ENCODE results near the gene ACAD8.

The ACAD8 gene

GRCh38 chr11:134290646-134291045 lies 37.3 kb downstream of the ACAD8 start:
- TF ChIP-seq CTCF (conservative IDR thresholded peaks at IDR 0.05; ENCODE audit: low read length), result no peak
- DNase-seq (ENCODE audit: low read depth), result no peak
- H3K4me3 ChIP-seq (ENCODE audit: low read length), result no peak overlapping the region

- DNase-seq (ENCODE audit: low read depth), result no peak
- H3K4me3 ChIP-seq (ENCODE audit: low read length), result no peak overlapping the region
- no peak for TF ChIP-seq CTCF (conservative IDR thresholded peaks at IDR 0.05; ENCODE audit: low read length)
Measured at GRCh38 chr11:134291196-134291595, 37.8 kb downstream of the ACAD8 start.

- no peak for DNase-seq (ENCODE audit: low read depth)
- no peak for TF ChIP-seq CTCF (conservative IDR thresholded peaks at IDR 0.05; ENCODE audit: low read length)
Measured at GRCh38 chr11:134292661-134293060, 39.3 kb downstream of the ACAD8 start.

GRCh38 chr11:134293119-134294113 lies 40.0 kb downstream of the ACAD8 start:
- DNase-seq (ENCODE audit: low read depth), result no peak
- no peak for TF ChIP-seq CTCF (conservative IDR thresholded peaks at IDR 0.05; ENCODE audit: low read length)
- H3K4me3 ChIP-seq (ENCODE audit: low read length), result no peak overlapping the region

More at GRCh38 chr11:134292661-134293060, 39.3 kb downstream of the ACAD8 start:
- no peak overlapping the region for H3K4me3 ChIP-seq (ENCODE audit: low read length)

- no peak overlapping the region for H3K4me3 ChIP-seq (ENCODE audit: low read length)
- no peak for DNase-seq (ENCODE audit: low read depth)
- TF ChIP-seq CTCF (conservative IDR thresholded peaks at IDR 0.05; ENCODE audit: low read length), result no peak
Measured at GRCh38 chr11:134294664-134295063, 41.3 kb downstream of the ACAD8 start.

- TF ChIP-seq CTCF (conservative IDR thresholded peaks at IDR 0.05; ENCODE audit: low read length), result no peak
- no peak overlapping the region for H3K4me3 ChIP-seq (ENCODE audit: low read length)
- DNase-seq (ENCODE audit: low read depth), result no peak
Measured at GRCh38 chr11:134312223-134312622, 58.9 kb downstream of the ACAD8 start.

- no peak for DNase-seq (ENCODE audit: low read depth)
- no peak for TF ChIP-seq CTCF (conservative IDR thresholded peaks at IDR 0.05; ENCODE audit: low read length)
- H3K4me3 ChIP-seq (ENCODE audit: low read length), result no peak overlapping the region
Measured at GRCh38 chr11:134312807-134313206, 59.4 kb downstream of the ACAD8 start.

Measured in AG10803 (cell line).